ENCODE data around the gene OBSCN. TPM values are rescaled to one million over a fixed set of nuclear protein-coding genes. Genes with fewer than 3 reads are reported as not detected.

The OBSCN gene
- total RNA-seq, 1 experiment from 2014 or later = 0.24 TPM

DNA sequence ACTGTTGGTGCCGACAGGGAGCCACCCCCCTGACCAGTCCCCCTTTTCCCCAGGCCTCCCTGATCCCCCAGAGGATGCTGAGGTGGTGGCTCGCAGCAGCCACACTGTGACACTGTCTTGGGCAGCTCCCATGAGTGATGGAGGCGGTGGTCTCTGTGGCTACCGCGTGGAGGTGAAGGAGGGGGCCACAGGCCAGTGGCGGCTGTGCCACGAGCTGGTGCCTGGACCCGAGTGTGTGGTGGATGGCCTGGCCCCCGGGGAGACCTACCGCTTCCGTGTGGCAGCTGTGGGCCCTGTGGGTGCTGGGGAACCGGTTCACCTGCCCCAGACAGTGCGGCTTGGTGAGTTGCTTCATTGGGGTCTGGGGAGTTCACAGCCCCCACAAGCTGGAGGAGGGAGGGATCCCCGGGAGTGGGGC, 109.6 kb downstream of the OBSCN start:
- DNase-seq (ENCODE audit: low read depth) = no peak

DNA sequence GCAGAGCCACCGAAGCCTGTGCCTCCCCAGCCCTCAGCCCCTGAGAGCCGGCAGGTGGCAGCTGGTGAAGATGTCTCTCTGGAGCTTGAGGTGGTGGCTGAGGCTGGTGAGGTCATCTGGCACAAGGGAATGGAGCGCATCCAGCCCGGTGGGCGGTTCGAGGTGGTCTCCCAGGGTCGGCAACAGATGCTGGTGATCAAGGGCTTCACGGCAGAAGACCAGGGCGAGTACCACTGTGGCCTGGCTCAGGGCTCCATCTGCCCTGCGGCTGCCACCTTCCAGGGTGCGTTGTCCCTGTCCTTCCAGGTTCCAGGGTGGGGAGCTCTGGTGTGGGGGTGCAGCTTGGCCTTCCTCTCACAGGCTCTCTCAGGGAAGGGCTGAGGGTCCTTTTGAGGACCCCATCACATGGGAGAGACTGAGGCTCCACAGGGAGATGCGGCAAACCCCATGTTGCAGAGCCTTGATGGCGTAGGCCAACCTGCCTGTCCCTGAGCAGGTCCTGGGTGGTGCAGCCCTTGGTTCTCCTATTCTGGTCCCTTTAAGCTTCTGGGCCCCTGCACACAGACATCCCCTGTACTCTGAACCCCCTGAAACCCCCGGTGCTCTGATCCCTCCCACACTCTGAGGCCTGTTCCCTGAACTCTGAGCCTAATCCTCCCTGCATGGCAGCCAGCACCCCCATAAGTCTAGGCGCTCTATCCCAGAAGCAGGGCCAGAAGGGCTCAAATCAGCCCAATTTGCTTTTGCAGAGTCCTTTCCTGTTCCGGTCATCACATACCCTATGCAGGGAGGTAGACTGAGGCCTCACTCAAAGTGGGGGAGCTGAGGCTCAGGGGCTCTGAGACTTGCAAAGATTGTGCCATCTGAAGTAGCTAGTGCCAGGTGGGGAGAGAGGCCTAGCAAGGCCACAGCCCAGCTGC, 110.3 kb downstream of the OBSCN start:
- DNase-seq (ENCODE audit: low read depth) = no peak

DNA sequence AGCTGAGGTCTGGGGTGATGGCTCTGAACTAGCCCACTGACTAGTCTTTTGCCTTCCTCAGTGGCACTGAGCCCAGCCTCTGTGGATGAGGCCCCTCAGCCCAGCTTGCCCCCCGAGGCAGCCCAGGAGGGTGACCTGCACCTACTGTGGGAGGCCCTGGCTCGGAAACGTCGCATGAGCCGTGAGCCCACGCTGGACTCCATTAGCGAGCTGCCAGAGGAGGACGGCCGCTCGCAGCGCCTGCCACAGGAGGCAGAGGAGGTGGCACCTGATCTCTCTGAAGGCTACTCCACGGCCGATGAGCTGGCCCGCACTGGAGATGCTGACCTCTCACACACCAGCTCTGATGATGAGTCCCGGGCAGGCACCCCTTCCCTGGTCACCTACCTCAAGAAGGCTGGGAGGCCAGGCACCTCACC, 111.0 kb downstream of the OBSCN start:
- no peak for DNase-seq (ENCODE audit: low read depth)

GRCh38 chr1:228319352-228320088, 111.7 kb downstream of the OBSCN start:
- DNase-seq (ENCODE audit: low read depth) = no peak

DNA sequence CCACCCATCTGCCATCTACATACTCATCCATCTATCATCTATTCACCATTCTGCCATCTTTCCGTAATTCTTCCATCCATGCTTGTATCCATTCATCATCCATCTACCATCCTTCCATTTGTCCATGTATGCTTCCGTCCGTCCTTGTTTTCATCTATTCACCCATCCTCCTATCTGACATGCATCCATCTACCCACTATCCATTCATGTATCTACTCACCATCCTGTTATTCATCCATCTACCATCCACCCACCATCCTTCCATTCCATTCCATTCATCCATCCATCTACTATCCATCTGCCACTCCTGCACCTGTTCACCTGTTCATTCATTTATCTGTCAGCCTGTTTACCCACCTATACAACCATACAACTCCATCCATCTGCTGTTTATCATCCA, 112.5 kb downstream of the OBSCN start:
- no peak for DNase-seq (ENCODE audit: low read depth)

DNA sequence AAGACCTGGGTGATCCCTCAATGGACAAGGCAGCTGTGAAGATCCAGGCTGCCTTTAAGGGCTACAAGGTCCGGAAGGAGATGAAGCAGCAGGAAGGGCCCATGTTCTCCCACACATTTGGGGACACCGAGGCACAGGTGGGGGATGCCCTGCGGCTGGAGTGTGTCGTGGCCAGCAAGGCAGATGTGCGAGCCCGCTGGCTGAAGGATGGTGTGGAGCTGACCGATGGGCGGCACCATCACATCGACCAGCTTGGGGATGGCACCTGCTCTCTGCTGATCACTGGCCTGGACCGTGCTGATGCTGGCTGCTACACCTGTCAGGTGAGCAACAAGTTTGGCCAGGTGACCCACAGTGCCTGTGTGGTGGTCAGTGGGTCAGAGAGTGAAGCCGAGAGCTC, 113.6 kb downstream of the OBSCN start:
- no peak for DNase-seq (ENCODE audit: low read depth)

GRCh38 chr1:228321895-228322294, 114.1 kb downstream of the OBSCN start:
- DNase-seq (ENCODE audit: low read depth) = no peak

- no peak for DNase-seq (ENCODE audit: low read depth)
These were observed 115.6 kb downstream of the OBSCN start for GRCh38 chr1:228323401-228323800.

GRCh38 chr1:228325267-228325666, 117.4 kb downstream of the OBSCN start:
- DNase-seq (ENCODE audit: low read depth) = no peak

DNA sequence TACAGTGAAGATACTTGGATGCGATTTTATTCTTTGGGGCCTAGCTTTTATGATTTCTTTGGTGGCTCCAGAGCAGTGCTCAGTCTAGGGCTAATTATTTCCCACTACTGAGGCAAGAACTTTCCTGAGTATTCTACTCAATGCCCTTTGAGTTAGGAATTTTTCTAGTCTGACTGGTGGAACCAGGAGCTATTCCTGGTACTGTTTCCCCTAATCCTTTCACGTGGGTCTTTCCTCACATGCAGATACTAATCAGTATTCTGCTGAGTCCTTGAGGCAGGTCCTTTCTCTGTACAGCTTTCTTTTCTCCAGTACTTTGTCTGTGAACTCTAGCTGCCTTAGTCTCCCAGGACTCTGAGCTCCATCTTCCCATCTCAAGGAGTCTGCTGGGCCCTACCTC, 122.0 kb downstream of the OBSCN start:
- no peak for DNase-seq (ENCODE audit: low read depth)

GRCh38 chr1:228332797-228333738, 125.2 kb downstream of the OBSCN start:
- no peak for DNase-seq (ENCODE audit: low read depth)

DNA sequence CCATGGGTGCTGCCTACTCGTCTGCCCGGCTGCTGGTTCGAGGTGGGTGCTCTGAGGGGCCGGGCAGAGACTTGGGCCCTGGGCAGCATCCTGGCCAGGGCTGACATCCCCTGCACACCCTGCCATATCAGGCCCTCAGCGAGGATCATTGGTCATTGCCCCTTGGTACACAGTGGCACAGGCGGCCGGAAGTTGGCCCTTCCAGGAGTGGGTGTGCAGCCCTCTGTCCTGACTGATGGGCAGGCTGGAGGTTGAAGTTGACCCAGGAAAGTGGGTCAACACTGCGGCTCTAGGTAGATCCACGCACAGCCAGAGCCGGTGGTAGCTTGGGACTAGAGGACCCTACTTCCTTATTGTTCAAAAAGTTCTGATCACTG, 125.9 kb downstream of the OBSCN start:
- no peak for DNase-seq (ENCODE audit: low read depth)

GRCh38 chr1:228334226-228334935, 126.5 kb downstream of the OBSCN start:
- DNase-seq (ENCODE audit: low read depth) = no peak

GRCh38 chr1:228334954-228335353, 127.1 kb downstream of the OBSCN start:
- DNase-seq (ENCODE audit: low read depth) = no peak

DNA sequence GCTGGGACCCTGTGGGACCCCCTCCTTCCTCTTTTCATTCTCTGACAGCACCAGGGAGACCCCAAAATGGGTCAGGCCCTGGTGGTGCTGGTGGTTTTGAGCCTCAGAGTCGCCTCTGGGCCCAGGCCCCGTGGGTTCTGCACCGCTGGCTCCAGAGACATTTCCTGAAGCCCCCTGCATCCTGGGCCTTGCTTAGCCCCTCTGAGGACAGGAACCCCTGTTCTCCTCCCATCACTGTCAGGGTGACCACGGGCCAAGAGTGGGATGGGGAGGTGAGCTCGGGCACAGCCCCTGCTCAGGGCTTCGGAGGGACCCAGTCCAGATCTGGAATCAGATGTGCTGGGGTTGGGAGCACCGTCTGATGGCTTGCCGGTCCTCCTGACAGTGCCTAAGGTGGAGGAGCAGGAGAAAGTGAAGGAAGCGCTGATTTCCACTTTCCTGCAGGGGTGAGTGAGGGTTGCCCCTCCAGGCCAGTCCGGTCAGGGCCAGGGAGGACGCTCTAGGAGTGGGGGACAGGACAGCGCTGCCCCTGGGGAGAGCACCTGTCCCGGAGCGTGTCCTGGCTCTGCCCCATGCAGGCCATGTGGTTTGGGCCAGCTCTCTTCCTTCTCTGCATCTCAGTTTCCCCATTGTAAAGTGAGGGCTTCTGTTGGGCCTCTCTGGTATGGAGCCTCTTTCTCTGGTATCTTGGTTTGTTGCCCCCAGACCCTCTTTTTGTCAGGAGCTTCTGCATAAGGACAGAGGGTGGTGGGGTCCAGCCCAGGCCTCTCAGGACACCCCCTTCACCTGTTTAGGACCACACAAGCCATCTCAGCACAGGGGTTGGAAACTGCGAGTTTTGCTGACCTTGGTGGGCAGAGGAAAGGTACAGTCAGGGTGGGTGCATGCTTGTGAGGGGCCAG, 127.8 kb downstream of the OBSCN start:
- DNase-seq (ENCODE audit: low read depth) = no peak

- no peak for DNase-seq (ENCODE audit: low read depth)
These were observed 128.6 kb downstream of the OBSCN start for GRCh38 chr1:228336308-228337030.

DNA sequence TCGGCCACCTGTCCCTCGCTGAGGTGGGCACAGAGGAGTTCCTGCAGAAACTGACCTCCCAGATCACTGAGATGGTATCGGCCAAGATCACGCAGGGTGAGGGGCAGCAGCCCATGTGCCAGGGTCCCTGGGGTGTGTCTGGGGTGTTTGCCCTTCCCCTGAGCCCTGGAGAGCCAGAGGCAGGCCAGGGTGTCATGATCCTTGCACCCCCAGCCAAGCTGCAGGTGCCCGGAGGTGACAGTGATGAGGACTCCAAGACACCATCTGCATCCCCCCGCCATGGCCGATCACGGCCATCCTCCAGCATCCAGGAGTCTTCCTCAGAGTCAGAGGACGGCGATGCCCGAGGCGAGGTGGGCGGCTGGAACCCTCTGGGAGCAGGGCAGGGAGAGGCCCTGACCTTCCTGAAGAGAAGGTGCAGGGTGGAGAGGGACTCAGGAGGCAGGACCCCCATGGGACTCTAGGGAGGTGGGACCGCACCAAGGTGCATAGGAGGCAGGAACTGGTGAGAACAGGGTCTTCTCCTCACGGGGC, 129.3 kb downstream of the OBSCN start:
- DNase-seq (ENCODE audit: low read depth) = no peak

- no peak for DNase-seq (ENCODE audit: low read depth)
These were observed 130.1 kb downstream of the OBSCN start for GRCh38 chr1:228337711-228338520.
